ENCODE results near the gene SMURF1.

- TF ChIP-seq, protein P1, sequence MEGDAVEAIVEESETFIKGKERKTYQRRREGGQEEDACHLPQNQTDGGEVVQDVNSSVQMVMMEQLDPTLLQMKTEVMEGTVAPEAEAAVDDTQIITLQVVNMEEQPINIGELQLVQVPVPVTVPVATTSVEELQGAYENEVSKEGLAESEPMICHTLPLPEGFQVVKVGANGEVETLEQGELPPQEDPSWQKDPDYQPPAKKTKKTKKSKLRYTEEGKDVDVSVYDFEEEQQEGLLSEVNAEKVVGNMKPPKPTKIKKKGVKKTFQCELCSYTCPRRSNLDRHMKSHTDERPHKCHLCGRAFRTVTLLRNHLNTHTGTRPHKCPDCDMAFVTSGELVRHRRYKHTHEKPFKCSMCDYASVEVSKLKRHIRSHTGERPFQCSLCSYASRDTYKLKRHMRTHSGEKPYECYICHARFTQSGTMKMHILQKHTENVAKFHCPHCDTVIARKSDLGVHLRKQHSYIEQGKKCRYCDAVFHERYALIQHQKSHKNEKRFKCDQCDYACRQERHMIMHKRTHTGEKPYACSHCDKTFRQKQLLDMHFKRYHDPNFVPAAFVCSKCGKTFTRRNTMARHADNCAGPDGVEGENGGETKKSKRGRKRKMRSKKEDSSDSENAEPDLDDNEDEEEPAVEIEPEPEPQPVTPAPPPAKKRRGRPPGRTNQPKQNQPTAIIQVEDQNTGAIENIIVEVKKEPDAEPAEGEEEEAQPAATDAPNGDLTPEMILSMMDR (IDR thresholded peaks at IDR 0.05), result no peak
- no peak for TF ChIP-seq POLR2A (IDR thresholded peaks at IDR 0.05)
These were observed 37.1 kb downstream of the SMURF1 start for GRCh38 chr7:99106821-99107241.
